ENCODE measurements around the gene MAP3K19. TPM values are rescaled to one million over a fixed set of nuclear protein-coding genes. Genes with fewer than 3 reads are reported as not detected.

Gene MAP3K19
- total RNA-seq, result not detected
- long read RNA-seq, donor 1, result 0 reads
- long read RNA-seq, donor 2, result 0 reads

- no peaks in the 10 kb centered on the region for H3K4me1 ChIP-seq (ENCODE audit: low read depth)
- H3K9me3 ChIP-seq, result no peaks in the 10 kb centered on the region
- DNase-seq (no peak), ATAC-seq (peak; percentile 21)
- intact Hi-C loops (cut with DNase I, micrococcal nuclease), result no loop called here
- no peaks in the 10 kb centered on the region for H3K36me3 ChIP-seq (ENCODE audit: low read depth)
- no peak within 1 kb of the TSS for H3K4me3 ChIP-seq
- no peak for TF ChIP-seq CTCF (IDR thresholded peaks at IDR 0.05)
These were observed at the start of gene MAP3K19 for GRCh38 chr2:135047300-135047699. Gene MAP3K19 (minus strand): TSS chr2:135047447. CDS start chr2:135024647, 22,800 bp downstream.

GRCh38 chr2:135096665-135097446 is 49.6 kb upstream of the MAP3K19 start:
- ATAC-seq (no peak), DNase-seq (no peak)
- TF ChIP-seq CTCF (IDR thresholded peaks at IDR 0.05), result no peak
- Histone ChIP-seq H3K4me1 (ENCODE audit: low read depth) (peaks cover 14% of the 10 kb centered on the region), H3K36me3 (ENCODE audit: low read depth) (no peaks in the 10 kb centered on the region), H3K4me3 (no peak overlapping the region), H3K9me3 (no peaks in the 10 kb centered on the region)
- intact Hi-C loops (cut with DNase I, micrococcal nuclease), result no loop called here

- H3K9me3 ChIP-seq, result no peaks in the 10 kb centered on the region
- DNase-seq (no peak), ATAC-seq (no peak)
- peaks cover 20% of the 10 kb centered on the region for H3K4me1 ChIP-seq (ENCODE audit: low read depth)
- no peak overlapping the region for H3K4me3 ChIP-seq
- intact Hi-C loops (cut with DNase I, micrococcal nuclease), result no loop called here
- TF ChIP-seq CTCF (IDR thresholded peaks at IDR 0.05), result no peak
- H3K36me3 ChIP-seq (ENCODE audit: low read depth), result no peaks in the 10 kb centered on the region
These were observed 48.3 kb upstream of the MAP3K19 start for GRCh38 chr2:135095591-135095990.

- no peak for TF ChIP-seq CTCF (IDR thresholded peaks at IDR 0.05)
These were observed 47.3 kb upstream of the MAP3K19 start for GRCh38 chr2:135094508-135094907.

GRCh38 chr2:135093670-135094330 is 46.6 kb upstream of the MAP3K19 start:
- no peak for TF ChIP-seq CTCF (IDR thresholded peaks at IDR 0.05)
- DNase-seq (peak in 1 of 3 donors; percentile 14), ATAC-seq (peak; percentile 92)
- Histone ChIP-seq H3K36me3 (ENCODE audit: low read depth) (no peaks in the 10 kb centered on the region), H3K4me3 (no peak overlapping the region), H3K4me1 (ENCODE audit: low read depth) (peaks cover 20% of the 10 kb centered on the region), H3K9me3 (no peaks in the 10 kb centered on the region)
- intact Hi-C loops (cut with DNase I, micrococcal nuclease), result no loop called here

More at GRCh38 chr2:135094508-135094907, 47.3 kb upstream of the MAP3K19 start:
- no peaks in the 10 kb centered on the region for H3K9me3 ChIP-seq
- peaks cover 20% of the 10 kb centered on the region for H3K4me1 ChIP-seq (ENCODE audit: low read depth)
- H3K4me3 ChIP-seq, result no peak overlapping the region
- intact Hi-C loops (cut with DNase I, micrococcal nuclease), result no loop called here
- H3K36me3 ChIP-seq (ENCODE audit: low read depth), result no peaks in the 10 kb centered on the region
- DNase-seq, result no peak
- ATAC-seq, result no peak
